Measurements from ENCODE around the gene ST3GAL3.

- TF ChIP-seq EZH2 (IDR thresholded peaks at IDR 0.05) = no peak
- TF ChIP-seq POLR2AphosphoS5 (IDR thresholded peaks at IDR 0.05; ENCODE audit: borderline replicate concordance, low read depth, low read length) = no peak
Measured at GRCh38 chr1:43768168-43768567, 60.8 kb downstream of the ST3GAL3 start.
